OCI-LY1 (cell line): ENCODE results near the gene RTKN.
"Not testable (repeated sequence)": the region's sequence is repeated elsewhere in the genome, so short reads cannot be mapped to it uniquely, and the experiment has no call there.

ENCODE experiments used
- H2AFZ ChIP-seq: fragments of 200-600 bp; sonication (generic), shearing (Covaris generic); 2 replicates; pipeline ENCODE4 v1.6.0; 2014; ENCODE audit warnings: antibody characterized with exemption, mild to moderate bottlenecking, low read length
- H3F3A ChIP-seq: fragments of 200-600 bp; sonication (generic), shearing (Covaris generic); 2 replicates; pipeline ENCODE4 v1.6.0; 2014; ENCODE audit warnings: mild to moderate bottlenecking, antibody characterized with exemption, low read length, moderate library complexity; ENCODE audit not compliant: insufficient read depth
- H3K27ac ChIP-seq: fragments of 200-600 bp; sonication (generic); 2 replicates; pipeline ENCODE4 v1.5.1; 2014; ENCODE audit warnings: low read length, mixed run types, mild to moderate bottlenecking, low read depth; ENCODE audit not compliant: poor library complexity, severe bottlenecking
- H3K27me3 ChIP-seq: fragments of 200-600 bp; sonication (generic); 2 replicates; pipeline ENCODE4 v1.6.0; 2014; ENCODE audit warnings: antibody characterized with exemption, mild to moderate bottlenecking, low read length, moderate library complexity; ENCODE audit not compliant: insufficient read depth
- H3K36me3 ChIP-seq: fragments of 200-600 bp; sonication (generic); 2 replicates; pipeline ENCODE4 v1.6.1; 2014; ENCODE audit warnings: mild to moderate bottlenecking, antibody characterized with exemption, low read length, moderate library complexity, mixed read lengths; ENCODE audit not compliant: insufficient read depth
- H3K4me1 ChIP-seq: fragments of 200-600 bp; sonication (generic); 2 replicates; pipeline ENCODE4 v1.5.1; 2014; ENCODE audit warnings: mild to moderate bottlenecking, low read length, moderate library complexity; ENCODE audit not compliant: insufficient read depth, severe bottlenecking
- H3K4me2 ChIP-seq: fragments of 200-600 bp; sonication (generic), shearing (Covaris generic); 2 replicates; pipeline ENCODE4 v1.6.1; 2014; ENCODE audit warnings: low read length
- H3K4me3 ChIP-seq: fragments of 200-600 bp; sonication (generic); 2 replicates; pipeline ENCODE4 v1.5.1; 2014; ENCODE audit warnings: low read length, low read depth, mild to moderate bottlenecking, mixed read lengths; ENCODE audit not compliant: poor library complexity, severe bottlenecking
- H3K79me2 ChIP-seq: fragments of 200-600 bp; shearing (Covaris generic); 2 replicates; pipeline ENCODE4 v1.6.1; 2016; ENCODE audit warnings: mixed run types, low read length, mixed read lengths; ENCODE audit not compliant: insufficient read depth
- H3K9ac ChIP-seq: fragments of 200-600 bp; sonication (generic), shearing (Covaris generic); 2 replicates; pipeline ENCODE4 v1.6.1; 2014; ENCODE audit warnings: mild to moderate bottlenecking, low read length, mixed read lengths
- H3K9me2 ChIP-seq: fragments of 200-600 bp; sonication (generic), shearing (Covaris generic); 2 replicates; pipeline ENCODE4 v1.6.1; 2014; ENCODE audit warnings: low read depth, mild to moderate bottlenecking, low read length, mixed read lengths
- H3K9me3 ChIP-seq: fragments of 200-600 bp; shearing (Covaris generic); 2 replicates; pipeline ENCODE4 v1.6.1; 2014; ENCODE audit warnings: low read length, mixed read lengths
- H4K20me1 ChIP-seq: fragments of 200-600 bp; sonication (generic), shearing (Covaris generic); 2 replicates; pipeline ENCODE4 v1.6.0; 2016; ENCODE audit warnings: mild to moderate bottlenecking, low read length; ENCODE audit not compliant: insufficient read depth
- EZH2 ChIP-seq: fragments of 200-600 bp; sonication (generic), shearing (Covaris generic); IDR thresholded peaks from 2 replicates; pipeline ENCODE4 v1.8.0; 2017; ENCODE audit warnings: borderline replicate concordance, mixed run types, mild to moderate bottlenecking, antibody characterized with exemption, low read length, moderate library complexity, mixed read lengths
- TF ChIP-seq, protein P1 (sequence below): fragments of 200-600 bp; sonication (generic), shearing (Covaris generic); IDR thresholded peaks from 2 replicates; pipeline ENCODE4 v1.5.1; 2017; ENCODE audit warnings: mild to moderate bottlenecking, antibody characterized with exemption, low read length, moderate library complexity, mixed read lengths

RTKN gene

DNA sequence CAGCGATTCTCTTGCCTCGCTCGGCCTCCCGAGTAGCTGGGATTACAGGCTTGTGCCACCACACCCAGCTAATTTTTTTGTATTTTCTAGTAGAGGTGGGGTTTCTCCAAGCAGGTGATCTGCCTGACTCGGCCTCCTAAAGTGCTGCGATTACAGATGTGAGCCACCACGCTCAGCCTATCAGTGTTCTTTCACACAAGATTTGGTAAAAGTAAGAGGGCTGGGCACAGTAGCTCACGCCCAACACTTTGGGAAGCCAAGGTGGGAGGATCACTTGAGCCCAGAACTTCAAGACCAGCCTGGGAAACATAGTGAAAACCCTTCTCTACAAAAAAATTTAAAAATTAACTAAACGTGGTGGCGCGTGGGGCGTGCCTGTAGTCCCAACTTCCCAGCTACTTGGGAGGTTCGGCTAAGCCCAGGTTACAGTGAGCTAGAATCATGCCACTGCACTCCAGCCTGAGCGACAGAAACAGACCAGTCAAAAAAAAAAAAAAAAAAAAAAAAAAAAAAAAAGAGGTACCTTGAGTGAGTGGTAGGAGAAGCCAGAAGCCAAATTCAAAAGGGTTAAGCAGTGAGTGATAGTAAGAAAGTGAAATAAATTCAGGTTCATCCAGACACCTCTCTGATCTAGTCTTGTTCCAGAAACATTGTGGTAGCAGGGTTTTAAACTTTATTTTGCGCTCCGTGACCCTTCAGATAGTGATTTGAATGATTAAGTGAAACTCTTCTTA lies 29.8 kb upstream of the RTKN start:
- H3K27ac ChIP-seq = peak overlapping the region; percentile 89
- TF ChIP-seq, protein P1, sequence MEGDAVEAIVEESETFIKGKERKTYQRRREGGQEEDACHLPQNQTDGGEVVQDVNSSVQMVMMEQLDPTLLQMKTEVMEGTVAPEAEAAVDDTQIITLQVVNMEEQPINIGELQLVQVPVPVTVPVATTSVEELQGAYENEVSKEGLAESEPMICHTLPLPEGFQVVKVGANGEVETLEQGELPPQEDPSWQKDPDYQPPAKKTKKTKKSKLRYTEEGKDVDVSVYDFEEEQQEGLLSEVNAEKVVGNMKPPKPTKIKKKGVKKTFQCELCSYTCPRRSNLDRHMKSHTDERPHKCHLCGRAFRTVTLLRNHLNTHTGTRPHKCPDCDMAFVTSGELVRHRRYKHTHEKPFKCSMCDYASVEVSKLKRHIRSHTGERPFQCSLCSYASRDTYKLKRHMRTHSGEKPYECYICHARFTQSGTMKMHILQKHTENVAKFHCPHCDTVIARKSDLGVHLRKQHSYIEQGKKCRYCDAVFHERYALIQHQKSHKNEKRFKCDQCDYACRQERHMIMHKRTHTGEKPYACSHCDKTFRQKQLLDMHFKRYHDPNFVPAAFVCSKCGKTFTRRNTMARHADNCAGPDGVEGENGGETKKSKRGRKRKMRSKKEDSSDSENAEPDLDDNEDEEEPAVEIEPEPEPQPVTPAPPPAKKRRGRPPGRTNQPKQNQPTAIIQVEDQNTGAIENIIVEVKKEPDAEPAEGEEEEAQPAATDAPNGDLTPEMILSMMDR = no peak
- TF ChIP-seq EZH2 = no peak
- no peak overlapping the region for H2AFZ ChIP-seq
- H3K9me2 ChIP-seq = no peaks in the 10 kb centered on the region
- H3K9ac ChIP-seq = peak overlapping the region; percentile 85
- no peaks in the 10 kb centered on the region for H3K9me3 ChIP-seq
- no peaks in the 10 kb centered on the region for H3K27me3 ChIP-seq
- peaks cover 23% of the 10 kb centered on the region for H3K4me1 ChIP-seq
- no peaks in the 10 kb centered on the region for H3F3A ChIP-seq
- no peaks in the 10 kb centered on the region for H3K79me2 ChIP-seq
- H3K4me2 ChIP-seq = peak overlapping the region; percentile 99
- H3K4me3 ChIP-seq = peak overlapping the region; percentile 84
- H3K36me3 ChIP-seq = peaks cover 17% of the 10 kb centered on the region
- H4K20me1 ChIP-seq = no peaks in the 10 kb centered on the region

DNA sequence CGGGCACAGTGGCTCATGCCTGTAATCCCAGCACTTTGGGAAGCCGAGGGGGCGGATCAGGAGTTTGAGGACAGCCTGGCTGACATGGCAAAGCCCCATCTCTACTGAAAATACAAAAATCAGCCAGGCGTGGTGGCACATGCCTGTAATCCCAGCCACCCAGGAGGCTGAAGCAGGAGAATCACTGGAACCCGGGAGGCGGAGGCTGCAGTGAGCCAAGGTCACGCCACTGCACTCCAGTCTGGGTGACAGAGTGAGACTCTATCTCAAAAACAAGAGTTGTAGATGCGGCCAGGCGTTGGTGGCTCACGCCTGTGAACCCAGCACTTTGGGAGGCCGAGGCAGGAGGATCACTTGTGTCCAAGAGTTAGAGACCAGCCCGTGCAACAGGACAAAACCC lies 29.0 kb upstream of the RTKN start:
- H3K9me3 ChIP-seq, H3K4me2 ChIP-seq, H3K4me3 ChIP-seq, H3K9ac ChIP-seq, H3K9me2 ChIP-seq, H3K27me3 ChIP-seq, H4K20me1 ChIP-seq, H3F3A ChIP-seq, H3K27ac ChIP-seq, H2AFZ ChIP-seq, H3K79me2 ChIP-seq: not testable (repeated sequence)
- Histone ChIP-seq H3K36me3 (peaks cover 17% of the 10 kb centered on the region), H3K4me1 (peaks cover 30% of the 10 kb centered on the region)

DNA sequence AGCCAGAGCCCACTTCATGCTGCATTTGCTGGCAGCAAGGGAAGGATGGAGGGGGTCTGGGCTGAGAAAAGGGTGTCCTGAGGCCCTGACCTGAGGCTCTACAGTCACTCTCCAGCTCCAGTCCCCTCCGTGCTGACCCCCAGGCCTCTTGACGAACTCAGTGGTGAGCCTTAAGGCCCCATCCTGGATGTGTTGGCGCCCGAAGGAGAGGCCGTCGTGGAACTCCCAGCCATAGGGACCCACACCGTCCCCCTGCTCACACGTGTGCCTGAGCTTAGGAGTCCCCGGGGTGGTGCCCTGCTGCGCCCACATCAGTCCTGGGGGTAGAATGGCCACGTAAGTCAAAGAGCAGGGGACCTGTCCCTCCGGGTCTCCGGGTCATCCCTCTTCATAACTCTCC lies 22.7 kb upstream of the RTKN start:
- Histone ChIP-seq H3K27me3 (no peaks in the 10 kb centered on the region), H3K4me1 (peaks cover 25% of the 10 kb centered on the region), H3K79me2 (peaks cover 4% of the 10 kb centered on the region; the same call in 1 of the 2 replicates), H3K9me3 (no peaks in the 10 kb centered on the region), H2AFZ (no peak overlapping the region), H4K20me1 (no peaks in the 10 kb centered on the region), H3K9ac (peak overlapping the region; percentile 95), H3K36me3 (peaks cover 28% of the 10 kb centered on the region; the same call in 1 of the 2 replicates), H3K27ac (peak overlapping the region; percentile 31), H3K9me2 (no peaks in the 10 kb centered on the region), H3K4me3 (peak overlapping the region; percentile 90), H3F3A (no peaks in the 10 kb centered on the region), H3K4me2 (peak overlapping the region; percentile 88)
- no peak for TF ChIP-seq EZH2
- TF ChIP-seq, protein P1 = no peak

DNA sequence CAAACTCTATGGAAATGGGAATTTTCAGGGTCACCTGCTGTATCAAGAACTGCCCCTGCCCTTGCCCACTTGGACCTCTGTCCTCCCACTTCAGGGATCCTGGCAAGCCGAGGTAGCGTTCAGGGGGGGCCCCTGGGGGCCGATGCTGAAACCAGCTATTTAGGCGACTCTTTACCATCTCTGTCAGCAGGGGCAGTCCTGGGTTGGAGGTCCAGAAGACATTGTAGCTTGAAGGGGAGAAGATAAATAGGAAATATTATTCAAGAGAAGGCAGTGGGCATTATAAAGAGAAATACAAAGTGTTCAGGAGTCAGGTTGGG lies 21.0 kb upstream of the RTKN start:
- no peak overlapping the region for H3K4me2 ChIP-seq
- TF ChIP-seq, protein P1 = no peak
- no peak for TF ChIP-seq EZH2

More for the DNA sequence above, 21.0 kb upstream of the RTKN start:
- peaks cover 28% of the 10 kb centered on the region; the same call in 1 of the 2 replicates for H3K36me3 ChIP-seq
- peaks cover 4% of the 10 kb centered on the region; the same call in 1 of the 2 replicates for H3K79me2 ChIP-seq
- no peaks in the 10 kb centered on the region for H3K9me3 ChIP-seq
- no peaks in the 10 kb centered on the region for H3K9me2 ChIP-seq
- H3K27me3 ChIP-seq = no peaks in the 10 kb centered on the region
- H4K20me1 ChIP-seq = no peaks in the 10 kb centered on the region
- no peaks in the 10 kb centered on the region for H3F3A ChIP-seq
- no peak overlapping the region for H3K4me3 ChIP-seq
- no peak overlapping the region for H3K9ac ChIP-seq
- H3K27ac ChIP-seq = no peak overlapping the region
- peaks cover 33% of the 10 kb centered on the region for H3K4me1 ChIP-seq
- no peak overlapping the region for H2AFZ ChIP-seq
